GM18909 (cell line): Measurements from ENCODE around the gene HTRA1.
A peak's percentile ranks its signal among the peaks of the same experiment; 100 is the strongest.

Experiments used
- ATAC-seq: cut with Tn5 transposase; IDR thresholded peaks from one replicate; pipeline ENCODE4 v1.9.1; 2021; ENCODE audit warnings: mild to moderate bottlenecking; ENCODE audit not compliant: unreplicated experiment, poor library complexity

HTRA1 gene

GRCh38 chr10:122510736-122511135, 49.4 kb downstream of the HTRA1 start:
- ATAC-seq, result no peak

- ATAC-seq, result no peak
These were observed 51.7 kb downstream of the HTRA1 start for GRCh38 chr10:122513053-122513452.

- no peak for ATAC-seq
These were observed 52.9 kb downstream of the HTRA1 start for GRCh38 chr10:122514045-122514840.

GRCh38 chr10:122515022-122515424, 53.7 kb downstream of the HTRA1 start:
- no peak for ATAC-seq

- peak; percentile 64 for ATAC-seq
These were observed 54.4 kb downstream of the HTRA1 start for GRCh38 chr10:122515588-122516231.

- ATAC-seq, result no peak
These were observed 55.4 kb downstream of the HTRA1 start for GRCh38 chr10:122516734-122517133.

- ATAC-seq, result no peak
These were observed 57.8 kb downstream of the HTRA1 start for GRCh38 chr10:122519144-122519543.

- no peak for ATAC-seq
These were observed 58.5 kb downstream of the HTRA1 start for GRCh38 chr10:122519873-122520272.

GRCh38 chr10:122521011-122521410, 59.7 kb downstream of the HTRA1 start:
- no peak for ATAC-seq

GRCh38 chr10:122524811-122525210, 63.5 kb downstream of the HTRA1 start:
- ATAC-seq, result no peak

GRCh38 chr10:122525788-122526187, 64.4 kb downstream of the HTRA1 start:
- no peak for ATAC-seq

- ATAC-seq, result no peak
These were observed 65.5 kb downstream of the HTRA1 start for GRCh38 chr10:122526892-122527291.

- ATAC-seq, result no peak
These were observed 68.8 kb downstream of the HTRA1 start for GRCh38 chr10:122530177-122530576.

- ATAC-seq, result no peak
These were observed 69.9 kb downstream of the HTRA1 start for GRCh38 chr10:122531261-122531660.

GRCh38 chr10:122531939-122532338, 70.6 kb downstream of the HTRA1 start:
- ATAC-seq, result no peak

- no peak for ATAC-seq
These were observed 71.4 kb downstream of the HTRA1 start for GRCh38 chr10:122532601-122533296.

GRCh38 chr10:122537545-122537944, 76.2 kb downstream of the HTRA1 start:
- ATAC-seq, result no peak

- no peak for ATAC-seq
These were observed 80.2 kb downstream of the HTRA1 start for GRCh38 chr10:122541541-122542002.

- ATAC-seq, result no peak
These were observed 82.5 kb downstream of the HTRA1 start for GRCh38 chr10:122543676-122544445.

- no peak for ATAC-seq
These were observed 83.1 kb downstream of the HTRA1 start for GRCh38 chr10:122544493-122544892.
